Inflammatory macrophage treated with lipopolysaccharide for 4 hours (primary cell): Measurements from ENCODE around the gene ABLIM2.
A peak's percentile ranks its signal among the peaks of the same experiment; 100 is the strongest.

Source experiments
- DNase-seq: peaks from one replicate; pipeline ENCODE4 v3.0.0-alpha.2; 2020

ABLIM2 gene

GRCh38 chr4:7998447-7998846 lies 160.2 kb downstream of the ABLIM2 start:
- no peak for DNase-seq

DNA sequence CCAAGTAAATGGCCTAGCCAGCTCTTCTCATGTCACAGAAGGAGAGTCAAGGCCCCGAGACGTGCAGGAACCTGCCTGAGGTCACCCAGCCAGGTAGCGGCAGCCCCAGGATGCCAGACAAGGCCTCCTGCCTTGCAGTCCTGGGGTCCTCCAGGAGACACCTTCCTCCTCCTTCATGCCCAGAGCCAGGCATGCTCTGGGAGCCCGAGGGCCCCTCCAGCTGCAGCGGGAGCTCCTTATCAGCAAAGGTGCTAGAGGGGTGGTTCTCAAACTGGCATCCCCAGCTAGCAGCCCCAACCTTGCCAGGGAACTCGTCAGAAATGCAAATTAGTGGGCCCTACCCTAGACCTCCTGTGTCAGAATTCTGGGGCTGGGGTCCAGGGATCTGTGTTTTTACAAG lies 162.7 kb downstream of the ABLIM2 start:
- no peak for DNase-seq

DNA sequence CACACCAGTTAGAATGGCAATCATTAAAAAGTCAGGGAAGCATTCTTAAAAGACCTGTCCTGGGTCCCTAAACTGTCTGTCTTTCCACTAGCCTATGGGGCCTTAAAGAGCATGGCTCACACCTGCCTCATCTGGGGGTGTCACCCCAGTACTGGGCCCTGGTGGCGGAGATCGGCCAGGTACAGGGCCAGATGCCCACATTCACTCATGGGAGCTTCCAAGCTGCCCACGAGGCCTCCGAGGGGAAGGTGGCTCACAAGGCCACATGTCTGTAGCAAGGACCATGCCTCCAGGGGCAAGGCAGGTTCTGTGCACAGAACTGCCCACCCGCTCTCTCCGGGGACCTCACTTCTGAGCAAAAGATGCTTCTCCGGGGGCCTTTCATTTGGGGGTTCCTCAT lies 163.5 kb downstream of the ABLIM2 start:
- no peak for DNase-seq

- no peak for DNase-seq
Observed at GRCh38 chr4:7993671-7994070, 164.9 kb downstream of the ABLIM2 start.

DNA sequence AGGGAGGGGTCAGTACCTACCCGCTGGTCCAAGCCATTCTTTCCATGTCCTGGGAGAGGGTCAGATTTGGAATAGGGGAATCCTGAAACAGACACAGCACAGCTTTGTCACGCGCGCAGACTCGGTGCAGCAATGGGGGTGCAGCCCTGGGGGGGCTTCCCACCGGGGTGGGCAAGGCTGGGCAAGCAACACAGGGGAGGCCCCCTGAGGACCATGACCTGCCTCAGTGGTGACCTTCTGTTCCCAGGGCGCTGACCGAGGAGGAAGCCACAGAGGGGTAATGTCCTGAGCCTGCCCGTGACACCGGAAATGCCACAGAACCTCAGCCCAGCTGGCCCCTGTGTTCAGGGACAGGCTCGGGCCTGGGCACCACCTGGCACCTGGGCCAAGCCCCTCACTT lies 165.8 kb downstream of the ABLIM2 start:
- no peak for DNase-seq

- no peak for DNase-seq
Observed at GRCh38 chr4:7990807-7991459, 167.7 kb downstream of the ABLIM2 start.

DNA sequence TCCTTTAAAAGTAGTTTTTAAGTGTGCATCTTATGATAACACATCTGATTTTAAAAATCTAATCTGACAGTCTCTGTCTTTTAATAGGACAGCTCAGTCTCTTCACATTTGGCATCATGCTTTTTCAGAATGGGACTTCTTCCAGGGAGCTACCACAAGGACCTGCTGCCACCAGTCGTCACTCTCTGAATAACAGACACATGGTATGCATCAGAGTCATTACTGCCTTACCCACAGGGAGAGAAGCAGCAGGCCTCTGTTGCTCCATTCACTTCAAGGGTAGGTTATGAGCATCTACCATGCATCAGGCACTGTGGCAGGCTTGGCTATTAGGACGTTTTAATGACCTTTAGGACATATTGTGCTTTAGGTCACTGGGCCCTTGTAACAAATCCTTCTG lies 169.0 kb downstream of the ABLIM2 start:
- no peak for DNase-seq

GRCh38 chr4:7988437-7988836 lies 170.2 kb downstream of the ABLIM2 start:
- no peak for DNase-seq

GRCh38 chr4:7987148-7987989 lies 171.2 kb downstream of the ABLIM2 start:
- DNase-seq = peak; percentile 46

- DNase-seq = no peak
Observed at GRCh38 chr4:7985891-7986441, 172.6 kb downstream of the ABLIM2 start.

DNA sequence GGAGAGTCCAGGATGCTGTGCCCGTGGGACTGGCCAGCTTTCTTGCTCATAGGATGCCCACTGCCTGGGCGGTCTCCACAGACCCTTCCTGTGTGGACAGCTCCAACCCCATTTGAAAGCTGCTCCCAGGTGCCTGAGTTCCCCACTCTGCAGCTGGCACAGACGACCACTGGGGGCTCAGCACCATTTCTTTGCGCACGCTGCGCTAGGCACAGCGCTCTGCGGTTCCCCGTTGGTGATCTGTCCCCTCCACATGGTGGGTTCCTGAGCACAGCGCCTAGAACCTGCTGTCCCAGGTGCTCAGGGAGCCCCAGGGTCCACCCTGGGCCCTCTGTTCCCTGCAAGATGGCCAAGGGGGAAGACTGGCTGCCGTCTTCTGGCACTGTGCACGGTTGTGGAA lies 173.5 kb downstream of the ABLIM2 start:
- DNase-seq = no peak

DNA sequence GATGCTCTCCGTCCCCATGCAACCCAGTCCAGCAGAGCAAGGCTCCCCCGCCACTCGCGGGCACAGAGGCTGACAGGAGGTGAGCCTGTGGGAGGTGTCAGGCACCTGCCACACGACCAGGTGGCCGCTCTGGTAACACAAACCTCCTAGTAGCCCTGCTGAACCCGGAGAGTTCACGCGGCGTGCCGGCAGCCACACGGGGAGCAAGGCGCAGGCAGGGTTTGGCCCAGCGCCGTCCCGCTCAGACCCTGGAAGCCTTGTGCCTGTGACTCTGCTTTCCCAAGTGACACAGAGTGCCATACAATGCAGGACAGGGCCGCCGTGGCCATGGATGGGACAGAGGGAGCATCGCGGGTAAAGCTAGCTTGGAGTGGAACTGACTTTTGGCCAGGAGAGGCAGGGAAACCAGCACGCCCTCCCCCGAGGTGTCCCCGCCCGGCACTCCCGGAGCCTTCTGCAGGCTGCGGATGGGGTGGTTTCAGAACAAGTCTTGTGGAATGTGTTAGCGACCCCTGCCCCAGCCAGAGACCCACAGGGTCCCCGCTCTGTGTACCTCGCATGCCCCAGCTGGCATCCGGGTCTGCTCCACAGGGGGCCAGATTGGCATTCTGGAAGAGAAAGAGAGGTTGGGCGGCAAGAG lies 174.2 kb downstream of the ABLIM2 start:
- DNase-seq = no peak

DNA sequence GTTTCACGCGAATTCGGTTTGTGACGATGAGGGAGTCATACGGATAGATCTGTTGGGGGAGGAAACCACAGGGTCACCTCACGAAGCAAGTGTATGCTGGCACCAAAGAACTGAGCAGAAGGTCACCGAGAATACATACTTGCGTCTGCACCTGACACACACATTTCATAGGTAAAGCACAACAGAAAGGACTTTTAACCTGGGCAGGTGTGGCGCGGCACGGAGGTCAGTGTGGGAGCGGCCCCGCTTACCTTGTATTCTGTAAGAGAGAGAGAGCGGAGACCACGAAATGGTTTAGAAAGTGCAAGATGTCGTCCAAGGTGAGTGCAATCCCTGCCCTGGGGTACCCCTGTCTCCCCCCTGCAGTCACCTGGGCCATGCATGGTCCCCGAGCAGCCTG lies 175.3 kb downstream of the ABLIM2 start:
- no peak for DNase-seq

GRCh38 chr4:7981738-7982394 lies 176.7 kb downstream of the ABLIM2 start:
- no peak for DNase-seq

GRCh38 chr4:7980036-7980435 lies 178.6 kb downstream of the ABLIM2 start:
- no peak for DNase-seq

DNA sequence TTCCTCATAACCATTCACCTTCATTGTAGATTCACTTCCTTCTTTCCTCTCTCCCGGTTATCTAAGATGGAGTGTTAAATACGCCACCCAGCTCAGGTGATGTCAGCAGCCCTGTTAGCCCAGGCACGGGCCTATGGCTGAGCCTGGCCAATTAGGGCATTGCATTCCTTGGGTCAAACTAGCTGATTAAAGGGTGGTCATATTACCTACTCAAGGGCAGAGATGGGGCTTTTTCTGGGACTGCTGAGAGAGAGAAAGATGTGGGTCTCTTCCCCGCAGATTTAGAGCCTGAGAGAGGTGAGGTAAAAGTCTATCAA lies 179.0 kb downstream of the ABLIM2 start:
- DNase-seq = no peak

GRCh38 chr4:7978907-7979651 lies 179.5 kb downstream of the ABLIM2 start:
- DNase-seq = no peak

GRCh38 chr4:7978489-7978888 lies 180.1 kb downstream of the ABLIM2 start:
- DNase-seq = no peak

DNA sequence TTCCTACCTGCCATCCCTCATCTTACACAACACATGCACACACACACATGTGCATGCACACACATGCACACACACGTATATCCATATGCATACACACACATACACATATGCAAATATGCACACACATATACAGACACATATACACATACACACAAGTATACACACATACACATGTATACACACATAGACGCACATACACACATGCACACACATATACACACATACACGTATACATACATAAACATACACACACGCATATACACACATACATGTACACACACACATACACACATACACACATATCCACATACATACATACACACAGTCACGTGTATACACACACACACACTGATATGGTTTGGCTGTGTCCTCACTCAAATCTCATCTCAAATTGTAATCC lies 182.0 kb downstream of the ABLIM2 start:
- DNase-seq = no peak

GRCh38 chr4:7976025-7976424 lies 182.6 kb downstream of the ABLIM2 start:
- DNase-seq = no peak

- DNase-seq = no peak
Observed at GRCh38 chr4:7974425-7974824, 184.2 kb downstream of the ABLIM2 start.

DNA sequence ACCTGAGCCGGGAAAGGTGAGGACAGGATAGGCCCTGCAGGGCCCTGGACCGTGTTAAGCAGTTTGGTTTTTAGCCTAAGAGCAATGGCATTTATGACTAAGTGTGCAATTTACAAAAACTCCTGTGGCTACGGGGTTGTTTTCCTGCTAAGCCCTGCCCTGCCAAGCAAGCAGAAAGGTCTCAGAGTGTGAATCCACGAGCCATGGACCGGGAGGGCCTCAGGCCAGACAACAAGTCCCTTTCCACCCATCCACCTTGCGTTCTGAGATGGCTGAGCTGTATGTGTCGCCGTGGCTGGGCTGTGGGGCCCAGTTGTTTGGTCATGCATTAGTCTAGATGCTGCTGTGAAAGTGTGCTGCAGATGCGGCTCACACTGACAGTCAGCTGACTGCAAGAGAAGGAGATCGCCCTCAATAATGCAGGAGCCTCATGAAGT lies 185.1 kb downstream of the ABLIM2 start:
- DNase-seq = no peak
